Measurements from ENCODE around the gene SUPT20H. TPM values are rescaled to one million over a fixed set of nuclear protein-coding genes. Genes with fewer than 3 reads are reported as not detected.

Gene SUPT20H
- total and polyA plus RNA-seq, 7 donors: 14.3 to 30.1 (median 22.3) TPM

DNA sequence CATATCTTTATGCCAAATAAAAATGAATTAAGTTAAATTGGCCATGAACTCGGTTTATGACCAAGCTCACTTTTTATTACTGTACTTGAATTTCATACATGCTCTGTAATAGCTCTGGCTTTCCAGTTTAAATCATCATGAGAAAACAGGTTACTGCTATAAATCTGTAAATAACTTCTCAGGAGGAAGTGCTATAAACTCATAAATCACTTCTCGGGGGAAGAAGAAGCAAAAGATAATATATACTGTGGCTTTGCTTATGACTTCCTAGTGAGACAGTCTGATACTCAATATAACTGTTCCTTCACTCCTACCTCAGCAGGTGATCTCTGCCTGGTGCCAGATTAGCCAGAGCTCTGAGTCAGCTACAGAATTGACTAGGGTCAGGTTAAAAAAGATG, 12.5 kb downstream of the SUPT20H start:
- Histone ChIP-seq H3K4me3 (no peak overlapping the region), H3K36me3 (ENCODE audit: insufficient read depth in 1 of 2, low read depth in 1 of 2) (peaks cover 2 to 68% of the 10 kb centered on the region in 2 donors), H3K27ac (peak overlapping the region; percentile 1), H3K27me3 (ENCODE audit: insufficient read depth in 3 of 3, low read length in 2 of 3) (no peaks in the 10 kb centered on the region), H3K4me1 (peaks cover 6% of the 10 kb centered on the region), H3K9me3 (no peaks in the 10 kb centered on the region)
- WGBS, 3 donors: 41 to 44% (median 42%) methylated on average over 2 of the region's 2 CpGs
- TF ChIP-seq, protein P1, sequence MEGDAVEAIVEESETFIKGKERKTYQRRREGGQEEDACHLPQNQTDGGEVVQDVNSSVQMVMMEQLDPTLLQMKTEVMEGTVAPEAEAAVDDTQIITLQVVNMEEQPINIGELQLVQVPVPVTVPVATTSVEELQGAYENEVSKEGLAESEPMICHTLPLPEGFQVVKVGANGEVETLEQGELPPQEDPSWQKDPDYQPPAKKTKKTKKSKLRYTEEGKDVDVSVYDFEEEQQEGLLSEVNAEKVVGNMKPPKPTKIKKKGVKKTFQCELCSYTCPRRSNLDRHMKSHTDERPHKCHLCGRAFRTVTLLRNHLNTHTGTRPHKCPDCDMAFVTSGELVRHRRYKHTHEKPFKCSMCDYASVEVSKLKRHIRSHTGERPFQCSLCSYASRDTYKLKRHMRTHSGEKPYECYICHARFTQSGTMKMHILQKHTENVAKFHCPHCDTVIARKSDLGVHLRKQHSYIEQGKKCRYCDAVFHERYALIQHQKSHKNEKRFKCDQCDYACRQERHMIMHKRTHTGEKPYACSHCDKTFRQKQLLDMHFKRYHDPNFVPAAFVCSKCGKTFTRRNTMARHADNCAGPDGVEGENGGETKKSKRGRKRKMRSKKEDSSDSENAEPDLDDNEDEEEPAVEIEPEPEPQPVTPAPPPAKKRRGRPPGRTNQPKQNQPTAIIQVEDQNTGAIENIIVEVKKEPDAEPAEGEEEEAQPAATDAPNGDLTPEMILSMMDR (IDR thresholded peaks at IDR 0.05): no peak
- ATAC-seq (peak in 1 of 4 donors; percentile 71), DNase-seq (no peak)
- intact Hi-C loops (cut with DNase I): no loop called here

DNA sequence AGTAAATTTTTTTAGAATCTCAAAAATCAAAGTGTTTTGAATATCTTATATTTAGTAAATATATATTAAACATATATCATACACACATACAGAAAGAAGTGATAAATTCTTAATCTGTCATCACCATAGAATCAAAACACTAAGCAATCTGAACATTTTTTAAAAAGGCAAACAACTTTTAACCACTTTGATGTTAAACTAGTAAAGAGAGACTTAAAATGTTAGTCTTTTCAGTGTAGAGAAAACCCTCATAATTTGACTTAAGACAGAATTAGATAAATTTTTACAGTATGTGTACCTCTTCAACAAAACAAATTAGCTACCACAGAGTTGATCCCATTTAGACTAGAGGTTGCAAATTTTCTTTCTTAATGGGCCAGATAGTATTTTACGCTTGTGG, 13.4 kb downstream of the SUPT20H start:
- WGBS, 3 donors: 97 to 100% (median 99%) methylated on average over 1 of the region's 1 CpG
- ATAC-seq (no peak), DNase-seq (no peak)
- intact Hi-C loops (cut with DNase I): no loop called here
- H3K27ac ChIP-seq: no peak overlapping the region
- no peak overlapping the region for H3K4me3 ChIP-seq
- H3K27me3 ChIP-seq (ENCODE audit: insufficient read depth in 3 of 3, low read length in 2 of 3): no peaks in the 10 kb centered on the region
- peaks cover 6% of the 10 kb centered on the region for H3K4me1 ChIP-seq
- TF ChIP-seq, protein P1 (IDR thresholded peaks at IDR 0.05): no peak
- H3K9me3 ChIP-seq: no peaks in the 10 kb centered on the region
- peaks cover 2 to 78% of the 10 kb centered on the region in 2 donors for H3K36me3 ChIP-seq (ENCODE audit: insufficient read depth in 1 of 2, low read depth in 1 of 2)

- intact Hi-C loops (cut with DNase I): no loop called here
- peak overlapping the region; percentile 44 for H3K27ac ChIP-seq
These were observed 18.7 kb downstream of the SUPT20H start for GRCh38 chr13:37040789-37041188.

DNA sequence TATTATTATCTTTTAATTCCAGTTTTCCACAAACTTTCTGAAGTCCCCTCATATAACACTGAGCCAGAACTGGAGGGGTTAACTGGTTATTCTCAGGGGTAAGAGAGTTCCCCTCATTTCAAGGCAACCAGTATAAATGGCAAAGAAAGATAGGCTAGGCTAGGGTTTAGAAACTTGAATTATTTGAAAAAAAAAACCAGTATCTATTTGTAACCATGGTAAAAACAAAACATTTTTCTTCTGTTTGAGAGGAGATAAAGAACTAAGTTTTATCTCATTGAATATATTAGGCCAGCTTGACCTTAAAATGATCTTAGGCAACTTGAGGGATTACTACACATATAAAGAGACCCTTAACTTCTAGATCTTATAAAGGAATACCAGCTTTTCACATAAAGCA, 19.6 kb downstream of the SUPT20H start:
- TF ChIP-seq, protein P1 (IDR thresholded peaks at IDR 0.05): no peak
- intact Hi-C loops (cut with DNase I): loop anchor here in 1 of 2 donors (5.0 kb wide), 1 partner anchor 38 kb away; the partner anchor contains the start of gene EXOSC8
- H3K4me3 ChIP-seq: no peak overlapping the region
- no peaks in the 10 kb centered on the region for H3K9me3 ChIP-seq
- ATAC-seq (no peak), DNase-seq (no peak)
- no peaks in the 10 kb centered on the region for H3K27me3 ChIP-seq (ENCODE audit: insufficient read depth in 3 of 3, low read length in 2 of 3)
- H3K36me3 ChIP-seq (ENCODE audit: insufficient read depth in 1 of 2, low read depth in 1 of 2): peaks cover 0 to 98% of the 10 kb centered on the region in 2 donors
- H3K4me1 ChIP-seq: peaks cover 3% of the 10 kb centered on the region
- peak overlapping the region; percentile 44 for H3K27ac ChIP-seq

More at GRCh38 chr13:37040789-37041188, 18.7 kb downstream of the SUPT20H start:
- DNase-seq (no peak), ATAC-seq (peak; percentile 44 to 85 (median 62))
- no peaks in the 10 kb centered on the region for H3K27me3 ChIP-seq (ENCODE audit: insufficient read depth in 3 of 3, low read length in 2 of 3)
- peaks cover 0 to 97% of the 10 kb centered on the region in 2 donors for H3K36me3 ChIP-seq (ENCODE audit: insufficient read depth in 1 of 2, low read depth in 1 of 2)
- H3K9me3 ChIP-seq: no peaks in the 10 kb centered on the region
- no peak overlapping the region for H3K4me3 ChIP-seq
- H3K4me1 ChIP-seq: peaks cover 3% of the 10 kb centered on the region
- TF ChIP-seq, protein P1 (IDR thresholded peaks at IDR 0.05): no peak

DNA sequence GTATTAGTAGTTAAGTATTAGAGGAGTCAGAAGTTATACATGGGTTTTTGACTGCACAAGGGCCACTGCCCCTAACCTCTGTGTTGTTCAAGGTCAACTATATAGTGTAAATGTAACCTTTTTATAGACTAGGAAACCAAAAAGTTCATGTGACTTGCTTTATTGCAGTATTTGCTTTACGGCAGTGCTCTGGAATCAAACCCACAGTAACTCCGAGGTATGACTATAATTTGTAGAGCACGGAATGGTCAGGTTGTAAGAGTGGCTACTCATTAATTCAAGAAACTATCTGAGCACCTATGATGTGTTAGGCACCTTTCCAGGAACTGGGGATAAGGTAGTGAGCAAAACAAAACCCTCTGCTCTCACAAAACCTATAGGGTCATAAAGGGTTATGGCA, 22.2 kb downstream of the SUPT20H start:
- Histone ChIP-seq H3K4me3 (no peak overlapping the region), H3K27me3 (ENCODE audit: insufficient read depth in 3 of 3, low read length in 2 of 3) (no peaks in the 10 kb centered on the region), H3K27ac (no peak overlapping the region), H3K36me3 (ENCODE audit: insufficient read depth in 1 of 2, low read depth in 1 of 2) (peaks cover 0 to 99% of the 10 kb centered on the region in 2 donors), H3K9me3 (no peaks in the 10 kb centered on the region), H3K4me1 (peaks cover 3% of the 10 kb centered on the region)
- intact Hi-C loops (cut with DNase I): loop anchor here in 1 of 2 donors (5.0 kb wide), 1 partner anchor 35 kb away; the partner anchor contains the start of gene EXOSC8
- TF ChIP-seq, protein P1 (IDR thresholded peaks at IDR 0.05): no peak
- ATAC-seq: no peak
- 85 to 100% (median 92%) methylated on average over 3 of the region's 3 CpGs for WGBS, 3 donors
- no peak for DNase-seq
